SK-N-DZ (cell line): ENCODE results near the gene IP6K3.

Source experiments
- DNase-seq: peaks from one replicate; pipeline ENCODE4 v3.0.0-alpha.2; 2015; ENCODE audit warnings: low spot score

The IP6K3 gene

DNA sequence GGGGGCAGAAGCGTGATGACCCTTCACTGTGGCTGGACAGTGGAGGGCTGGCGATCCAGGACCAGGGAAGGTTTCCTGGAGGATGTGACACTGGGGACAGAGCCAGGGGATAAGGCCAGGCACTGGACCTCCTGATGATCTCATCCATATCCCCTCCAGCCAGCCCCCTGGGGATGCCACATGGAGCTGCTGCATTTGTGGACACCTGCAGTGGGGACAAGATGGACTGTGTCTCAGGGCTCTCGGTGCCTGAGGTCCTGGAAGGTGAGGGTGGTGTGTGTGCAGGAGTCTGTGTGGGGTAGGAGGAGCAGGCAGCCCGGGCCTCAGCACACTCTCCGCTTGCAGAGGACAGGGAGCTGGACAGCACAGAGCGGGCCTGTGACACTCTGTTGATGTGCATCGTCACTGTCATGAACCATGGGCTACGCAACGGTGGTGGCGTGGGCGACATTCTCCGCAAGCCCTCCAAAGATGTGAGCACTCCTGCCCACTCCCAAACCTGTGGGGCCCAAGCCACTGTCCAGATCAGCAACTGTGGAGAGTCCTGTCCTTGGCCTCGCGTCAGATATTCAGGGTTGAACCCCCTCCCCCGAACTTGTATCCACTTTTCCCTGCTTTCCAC lies 55.1 kb downstream of the IP6K3 start:
- DNase-seq = no peak

DNA sequence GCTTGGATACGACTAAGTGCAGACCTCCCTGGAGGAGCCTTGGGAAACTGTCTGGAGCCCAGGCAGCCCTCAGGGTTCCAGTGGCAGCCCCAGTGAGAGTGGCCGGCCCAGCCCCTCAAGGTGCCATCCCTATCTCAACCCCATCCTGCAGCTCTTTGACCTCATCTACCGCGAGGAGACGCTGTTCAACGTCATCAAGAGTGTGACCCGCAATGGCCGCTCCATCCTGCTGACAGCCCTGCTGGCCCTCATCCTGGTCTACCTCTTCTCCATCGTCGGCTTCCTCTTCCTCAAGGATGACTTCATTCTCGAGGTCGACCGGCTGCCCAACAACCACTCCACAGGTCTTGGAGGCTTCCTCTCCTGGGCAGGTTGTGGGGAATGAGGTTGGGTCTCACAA lies 55.9 kb downstream of the IP6K3 start:
- no peak for DNase-seq

DNA sequence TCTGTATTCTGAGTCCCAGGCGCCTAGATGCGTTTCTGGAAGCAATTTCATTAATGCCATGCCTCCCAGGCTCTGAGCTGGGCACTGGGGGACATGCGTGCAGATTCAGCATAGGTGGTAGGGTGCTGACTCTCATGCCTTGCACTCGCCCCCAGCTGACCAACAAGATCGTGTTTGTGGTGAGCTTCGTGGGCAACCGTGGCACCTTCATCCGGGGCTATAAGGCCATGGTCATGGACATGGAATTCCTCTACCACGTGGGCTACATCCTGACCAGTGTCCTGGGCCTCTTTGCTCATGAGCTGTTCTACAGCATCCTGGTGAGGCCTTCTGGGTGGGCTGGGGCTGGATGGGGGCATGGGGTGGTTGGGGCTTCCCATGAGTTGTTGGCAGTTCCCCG lies 56.8 kb downstream of the IP6K3 start:
- no peak for DNase-seq

DNA sequence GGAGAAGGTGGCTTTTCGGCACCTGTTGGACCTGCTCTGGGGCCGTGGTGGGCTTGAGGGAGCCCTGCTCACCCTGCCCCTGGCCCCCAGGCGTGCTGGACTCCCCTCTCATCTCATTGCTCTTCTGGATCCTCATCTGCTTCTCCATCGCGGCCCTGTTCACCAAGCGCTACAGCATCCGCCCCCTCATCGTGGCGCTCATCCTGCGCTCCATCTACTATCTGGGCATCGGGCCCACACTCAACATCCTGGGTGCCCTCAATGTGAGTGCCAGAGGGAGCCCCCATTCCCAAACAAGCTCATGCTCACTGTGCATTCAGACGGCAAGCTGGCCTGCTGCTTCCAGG lies 57.6 kb downstream of the IP6K3 start:
- DNase-seq = no peak

DNA sequence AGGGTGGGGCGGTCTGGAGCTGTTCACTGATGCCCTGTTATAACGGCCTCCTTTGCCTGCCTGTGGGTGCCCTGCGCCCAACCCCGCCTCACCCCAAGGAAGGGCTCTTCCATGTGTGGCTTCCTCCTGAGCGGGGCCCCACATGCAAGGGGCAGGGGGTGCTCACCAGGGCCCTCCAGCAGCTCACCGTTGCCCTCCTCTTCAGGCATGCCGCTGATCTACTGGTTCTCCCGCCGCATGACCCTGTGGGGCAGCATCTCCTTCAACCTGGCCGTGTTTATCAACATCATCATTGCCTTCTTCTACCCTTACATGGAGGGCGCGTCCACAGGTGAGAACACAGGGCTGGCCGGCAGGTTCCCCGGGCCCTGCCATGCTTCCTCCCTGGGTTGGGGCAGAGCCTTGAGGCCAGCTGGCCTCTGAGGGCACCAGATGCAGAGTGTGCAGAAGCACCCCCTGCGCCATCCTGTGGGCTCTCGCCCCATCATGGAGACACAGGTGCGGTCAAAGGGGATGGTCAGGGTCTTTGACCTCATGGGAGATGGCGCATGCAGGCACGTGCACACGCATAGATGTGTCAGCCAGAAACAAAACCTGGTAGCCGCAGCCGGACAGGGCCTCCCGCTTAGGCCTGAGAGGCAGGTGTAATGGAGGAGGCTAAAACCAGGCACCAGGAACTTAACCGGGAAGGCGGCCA lies 58.1 kb downstream of the IP6K3 start:
- no peak for DNase-seq

DNA sequence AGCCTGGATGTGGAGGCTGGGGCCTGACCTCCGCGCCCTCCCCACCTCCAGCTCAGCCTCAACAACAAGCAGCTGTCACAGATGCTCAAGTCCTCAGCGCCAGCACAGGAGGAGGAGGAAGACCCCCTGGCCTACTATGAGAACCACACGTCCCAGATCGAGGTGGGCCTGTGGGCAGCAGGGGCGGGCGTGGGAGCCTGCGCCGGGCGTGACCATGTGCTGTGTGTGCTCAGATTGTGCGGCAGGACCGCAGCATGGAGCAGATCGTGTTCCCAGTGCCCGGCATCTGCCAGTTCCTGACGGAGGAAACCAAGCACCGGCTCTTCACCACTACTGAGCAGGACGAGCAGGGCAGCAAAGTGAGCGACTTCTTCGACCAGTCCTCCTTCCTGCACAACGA lies 58.7 kb downstream of the IP6K3 start:
- DNase-seq = no peak

DNA sequence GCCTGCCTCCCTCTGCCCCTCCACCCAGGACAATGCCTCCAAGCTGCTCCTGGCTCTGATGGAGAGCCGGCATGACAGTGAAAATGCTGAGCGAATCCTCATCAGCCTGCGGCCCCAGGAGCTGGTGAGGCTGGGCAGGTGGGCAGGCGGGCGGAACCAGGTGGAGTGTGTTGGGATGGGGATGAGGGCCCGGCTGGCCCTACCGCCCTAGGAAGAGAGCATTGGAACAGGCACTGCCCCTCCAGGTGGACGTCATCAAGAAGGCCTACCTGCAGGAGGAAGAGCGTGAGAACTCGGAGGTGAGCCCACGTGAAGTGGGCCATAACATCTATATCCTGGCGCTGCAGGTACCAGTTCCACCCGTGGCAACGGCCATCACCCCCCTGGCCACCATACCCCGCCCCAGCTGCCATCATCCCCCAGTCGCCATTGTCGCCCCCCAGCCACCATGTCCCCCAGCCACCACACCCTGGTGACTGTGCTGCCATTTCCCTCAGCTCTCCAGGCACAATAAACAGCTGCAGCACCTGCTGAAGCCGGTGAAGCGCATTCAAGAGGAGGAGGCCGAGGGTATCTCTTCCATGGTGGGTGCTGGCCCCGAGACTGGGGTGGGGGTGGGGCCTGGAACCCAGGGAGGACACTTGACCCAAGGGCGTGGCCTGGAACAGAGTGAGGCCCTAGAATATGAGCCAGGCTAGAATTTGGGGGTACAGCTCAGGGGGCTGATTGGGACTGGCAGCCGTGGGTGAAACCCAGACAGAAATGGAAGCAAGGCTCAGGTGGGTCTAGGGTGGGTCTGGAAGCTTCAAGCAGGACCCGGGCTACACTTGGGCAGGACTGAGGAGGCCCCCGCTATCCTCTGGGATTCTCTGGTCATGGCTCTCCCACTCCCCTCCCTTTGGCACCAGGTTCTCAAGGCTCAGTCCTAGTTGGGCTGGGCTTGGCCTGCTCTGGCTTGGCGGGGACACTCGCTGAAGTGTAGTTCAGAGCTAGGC lies 59.4 kb downstream of the IP6K3 start:
- DNase-seq = no peak

DNA sequence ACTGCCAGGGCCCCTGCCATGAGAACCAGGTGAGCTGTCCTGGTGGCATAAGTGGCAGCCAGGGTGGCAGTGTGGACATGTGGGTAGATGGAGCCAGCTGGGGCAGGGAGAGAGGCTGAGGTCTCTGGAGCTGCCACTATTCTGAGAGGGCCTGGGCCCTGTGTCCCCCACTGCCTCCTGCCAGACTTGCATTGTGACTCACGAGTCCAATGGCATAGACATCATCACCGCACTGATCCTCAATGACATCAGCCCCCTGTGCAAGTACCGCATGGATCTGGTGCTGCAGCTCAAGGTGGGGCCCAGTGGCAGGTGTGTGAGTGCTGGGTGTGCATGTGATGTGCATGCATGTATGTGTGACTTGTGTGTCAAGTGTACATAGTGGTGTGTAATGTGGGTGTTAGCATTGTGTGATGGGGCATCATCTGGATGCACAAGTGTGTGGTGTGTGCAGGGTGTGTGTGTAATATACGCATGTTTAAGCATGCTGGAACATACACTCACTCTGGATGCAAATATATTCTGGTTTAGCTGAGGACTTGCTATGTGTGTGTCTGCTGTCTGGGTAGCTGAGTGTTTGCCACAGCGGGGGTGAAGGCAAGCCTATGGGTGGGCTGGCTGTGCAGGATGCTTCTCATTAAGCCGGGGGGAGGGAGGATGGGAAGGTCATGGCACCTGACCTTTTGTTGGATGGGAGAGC lies 60.3 kb downstream of the IP6K3 start:
- DNase-seq = no peak

DNA sequence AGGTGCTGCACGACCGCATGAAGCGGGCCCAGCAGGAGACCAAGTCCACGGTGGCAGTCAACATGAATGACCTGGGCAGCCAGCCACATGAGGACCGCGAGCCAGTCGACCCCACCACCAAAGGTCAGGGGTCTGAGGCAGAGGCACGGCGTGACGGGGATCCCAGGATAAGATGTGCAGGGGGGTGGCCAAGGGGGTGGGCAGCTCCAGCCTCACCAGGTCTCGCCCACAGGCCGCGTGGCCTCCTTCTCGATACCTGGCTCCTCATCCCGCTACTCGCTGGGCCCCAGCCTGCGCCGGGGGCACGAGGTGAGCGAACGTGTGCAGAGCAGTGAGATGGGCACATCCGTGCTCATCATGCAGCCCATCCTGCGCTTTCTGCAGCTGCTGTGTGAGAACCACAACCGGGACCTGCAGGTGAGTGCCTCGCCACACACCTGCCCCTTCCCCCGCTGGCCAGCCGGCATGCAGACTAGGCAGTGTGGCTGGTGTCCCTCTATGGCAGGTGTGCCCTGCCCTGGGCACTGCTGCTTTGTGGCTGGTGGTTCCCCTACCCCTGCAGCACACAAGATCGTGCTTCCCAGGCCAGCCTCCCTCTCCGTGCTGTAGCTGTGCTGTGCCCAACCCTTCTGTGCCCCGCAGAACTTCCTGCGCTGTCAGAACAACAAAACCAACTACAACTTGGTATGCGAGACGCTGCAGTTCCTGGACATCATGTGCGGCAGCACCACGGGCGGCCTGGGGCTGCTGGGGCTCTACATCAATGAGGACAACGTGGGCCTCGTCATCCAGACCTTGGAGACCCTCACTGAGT lies 61.1 kb downstream of the IP6K3 start:
- no peak for DNase-seq

DNA sequence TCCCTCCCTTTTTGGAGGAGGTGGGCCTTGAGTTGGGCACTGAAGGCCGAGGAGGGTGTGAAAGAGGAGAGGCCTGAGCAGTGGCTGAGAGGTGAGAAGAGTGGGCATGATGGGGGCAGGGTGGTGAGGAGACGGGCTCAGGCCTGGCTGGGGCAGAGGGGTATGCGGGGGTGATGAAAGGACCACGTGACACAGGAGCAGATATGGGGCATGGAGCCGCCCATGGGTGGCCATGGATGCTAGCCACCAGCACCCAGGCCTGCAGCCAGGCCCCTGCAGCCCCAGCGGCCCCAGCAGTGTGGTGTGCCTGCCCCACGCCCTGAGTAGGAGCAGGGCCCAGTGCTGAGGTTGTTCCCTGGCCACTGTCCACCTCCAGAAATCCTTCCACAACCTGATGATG lies 61.7 kb downstream of the IP6K3 start:
- DNase-seq = no peak

DNA sequence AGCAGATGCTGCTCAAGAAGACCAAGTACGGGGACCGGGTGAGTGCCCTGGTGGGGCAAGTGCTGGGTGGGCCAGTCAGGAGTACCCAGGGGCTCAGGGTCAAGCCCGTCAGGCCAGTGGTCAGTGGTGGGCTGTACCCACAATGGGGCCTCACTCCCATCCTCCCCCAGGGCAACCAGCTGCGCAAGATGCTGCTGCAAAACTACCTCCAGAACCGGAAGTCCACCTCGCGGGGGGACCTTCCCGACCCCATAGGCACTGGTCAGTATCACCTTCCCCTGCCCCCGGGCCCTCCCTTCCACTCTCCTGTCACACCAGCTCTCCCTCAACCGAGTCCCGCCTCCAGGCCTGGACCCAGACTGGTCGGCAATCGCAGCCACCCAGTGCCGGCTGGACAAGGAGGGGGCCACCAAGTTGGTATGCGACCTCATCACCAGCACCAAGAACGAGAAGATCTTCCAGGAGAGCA lies 62.2 kb downstream of the IP6K3 start:
- DNase-seq = no peak

DNA sequence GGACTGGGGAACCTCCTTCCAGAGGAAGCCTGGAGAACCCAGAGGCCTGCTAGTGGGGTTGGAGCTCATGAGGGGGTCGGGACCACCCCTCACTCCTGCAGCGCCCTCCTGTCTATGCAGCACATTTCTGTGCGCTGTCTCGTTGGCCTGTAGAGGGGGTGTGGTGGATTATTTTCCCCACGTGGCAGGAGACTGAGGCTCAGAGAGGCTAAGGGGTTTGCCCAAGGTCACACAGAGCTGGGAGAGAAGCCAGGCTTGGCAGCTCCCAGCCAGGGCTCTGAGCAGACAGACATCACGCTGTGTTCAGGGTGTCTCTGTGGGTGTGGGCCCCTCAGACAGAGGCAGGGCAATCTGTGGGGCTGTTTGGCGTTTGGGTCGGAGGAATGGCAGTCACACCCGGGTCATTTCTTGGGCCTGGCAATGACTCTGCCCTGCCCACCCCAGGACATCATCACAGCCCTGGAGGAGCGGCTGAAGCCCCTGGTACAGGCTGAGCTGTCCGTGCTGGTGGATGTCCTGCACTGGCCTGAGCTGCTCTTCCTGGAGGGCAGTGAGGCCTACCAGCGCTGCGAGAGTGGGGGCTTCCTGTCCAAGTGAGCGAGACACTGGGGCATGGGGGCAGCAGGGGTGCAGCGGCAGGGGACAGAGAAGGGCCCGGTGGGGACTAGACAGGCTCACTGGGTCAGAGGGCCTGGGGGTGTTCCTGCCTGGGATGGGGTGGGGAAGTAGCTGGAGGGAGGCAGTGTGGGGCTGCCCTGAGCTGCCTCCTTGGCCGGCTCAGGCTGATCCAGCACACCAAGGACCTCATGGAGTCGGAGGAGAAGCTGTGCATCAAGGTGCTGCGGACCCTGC lies 62.9 kb downstream of the IP6K3 start:
- DNase-seq = no peak

DNA sequence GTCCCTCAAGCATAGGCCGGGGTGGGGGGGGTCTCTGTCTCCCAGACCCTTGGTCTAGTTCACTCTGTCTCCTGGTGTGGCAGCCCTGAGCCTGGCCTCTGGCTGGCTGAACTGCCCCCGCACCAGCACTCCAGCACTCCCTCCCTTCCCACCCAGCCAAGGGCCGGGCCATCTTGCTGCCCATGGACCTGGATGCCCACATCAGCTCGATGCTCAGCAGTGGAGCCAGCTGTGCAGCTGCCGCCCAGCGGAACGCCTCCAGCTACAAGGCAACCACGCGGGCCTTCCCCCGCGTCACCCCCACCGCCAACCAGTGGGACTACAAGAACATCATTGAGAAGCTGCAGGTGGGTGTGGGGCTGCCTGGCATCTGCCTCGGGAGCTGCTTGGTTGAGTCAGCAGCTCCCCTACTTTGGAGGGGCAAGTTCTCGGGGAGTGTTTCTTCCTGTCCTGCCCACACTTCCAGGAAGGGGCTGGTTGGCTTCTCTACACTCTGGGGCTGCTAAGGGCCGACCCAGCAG lies 63.6 kb downstream of the IP6K3 start:
- no peak for DNase-seq

DNA sequence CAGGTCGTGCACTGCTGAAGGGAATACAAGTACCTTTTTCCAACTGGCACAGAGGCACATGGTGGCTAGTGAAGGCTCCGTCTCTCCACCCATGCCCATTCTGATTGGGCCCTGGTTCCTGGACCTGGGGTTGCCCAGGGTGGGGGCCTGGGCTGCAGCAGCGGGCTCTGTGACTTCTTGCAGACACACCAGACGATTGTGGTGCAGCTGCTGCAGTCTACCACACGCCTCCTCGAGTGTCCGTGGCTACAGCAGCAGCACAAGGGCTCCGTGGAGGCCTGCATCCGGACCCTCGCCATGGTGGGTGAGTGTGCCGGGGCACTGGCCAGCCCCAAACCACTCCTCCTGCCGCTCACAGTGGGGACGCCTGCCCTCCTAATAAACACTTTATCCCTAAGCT lies 64.4 kb downstream of the IP6K3 start:
- DNase-seq = no peak

DNA sequence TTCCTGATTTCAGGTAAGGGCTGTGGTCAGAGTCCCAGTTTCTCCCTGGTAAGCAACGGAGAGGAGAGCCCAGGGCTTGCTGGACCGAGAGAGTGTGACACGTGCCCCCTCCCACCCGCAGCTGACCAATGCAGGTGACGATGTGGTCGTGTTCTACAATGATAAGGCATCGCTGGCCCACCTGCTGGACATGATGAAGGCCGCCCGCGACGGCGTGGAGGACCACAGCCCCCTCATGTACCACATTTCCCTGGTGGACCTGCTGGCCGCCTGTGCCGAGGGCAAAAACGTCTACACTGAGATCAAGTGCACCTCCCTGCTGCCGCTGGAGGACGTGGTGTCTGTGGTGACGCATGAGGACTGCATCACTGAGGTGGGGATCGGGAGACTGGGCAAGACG lies 66.9 kb downstream of the IP6K3 start:
- DNase-seq = no peak

DNA sequence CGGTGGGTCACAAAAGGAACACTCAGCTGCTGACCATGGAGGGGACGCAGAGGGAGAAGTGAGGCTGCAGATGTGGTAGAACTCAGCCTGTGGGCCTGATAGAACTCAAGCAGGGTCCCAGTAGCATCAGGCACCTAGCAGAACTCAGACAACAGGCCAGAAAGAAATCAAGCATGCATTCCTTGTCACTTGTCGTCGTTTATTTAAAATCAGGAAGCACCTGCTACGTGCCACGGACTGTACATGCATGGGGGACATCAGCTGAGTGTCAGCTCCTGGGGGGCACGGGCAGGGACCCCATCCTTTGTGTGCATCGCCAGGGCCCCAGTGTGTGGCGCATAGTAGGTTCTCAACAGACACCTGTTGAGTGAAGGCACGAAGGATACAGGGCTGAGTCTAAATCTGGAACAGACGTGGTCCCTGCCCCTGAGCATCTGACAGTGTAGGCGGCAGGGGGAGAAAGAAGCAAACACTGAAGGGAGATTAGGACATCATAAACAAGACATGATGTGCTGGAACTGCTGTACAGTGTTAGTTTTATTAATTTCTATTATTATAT lies 67.7 kb downstream of the IP6K3 start:
- no peak for DNase-seq

DNA sequence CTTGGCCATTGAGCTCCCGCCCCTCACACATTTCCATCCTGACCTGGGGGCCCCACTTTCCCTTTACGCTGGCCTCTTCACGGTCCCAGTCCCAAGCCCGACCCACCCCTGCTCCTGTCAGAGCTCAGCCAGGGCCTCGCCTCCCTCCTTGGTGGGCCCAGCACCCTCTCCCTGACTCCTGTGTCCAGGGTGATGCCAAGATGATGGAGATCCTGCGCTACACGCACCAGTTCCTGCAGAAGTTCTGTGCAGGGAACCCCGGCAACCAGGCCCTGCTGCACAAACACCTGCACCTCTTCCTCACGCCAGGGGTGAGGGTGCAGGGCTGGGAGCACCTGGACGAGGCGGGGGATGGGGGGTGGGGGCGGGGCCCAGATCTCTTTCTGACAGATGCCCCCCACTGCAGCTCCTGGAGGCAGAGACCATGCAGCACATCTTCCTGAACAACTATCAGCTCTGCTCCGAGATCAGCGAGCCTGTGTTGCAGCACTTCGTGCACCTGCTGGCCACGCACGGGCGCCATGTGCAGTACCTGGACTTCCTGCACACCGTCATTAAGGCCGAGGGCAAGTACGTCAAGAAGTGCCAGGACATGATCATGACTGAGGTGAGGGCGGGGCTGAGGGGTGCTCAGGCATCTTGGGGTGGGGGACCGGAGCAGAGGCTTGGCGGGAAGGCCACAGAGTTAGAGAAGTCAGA lies 68.3 kb downstream of the IP6K3 start:
- DNase-seq = no peak

DNA sequence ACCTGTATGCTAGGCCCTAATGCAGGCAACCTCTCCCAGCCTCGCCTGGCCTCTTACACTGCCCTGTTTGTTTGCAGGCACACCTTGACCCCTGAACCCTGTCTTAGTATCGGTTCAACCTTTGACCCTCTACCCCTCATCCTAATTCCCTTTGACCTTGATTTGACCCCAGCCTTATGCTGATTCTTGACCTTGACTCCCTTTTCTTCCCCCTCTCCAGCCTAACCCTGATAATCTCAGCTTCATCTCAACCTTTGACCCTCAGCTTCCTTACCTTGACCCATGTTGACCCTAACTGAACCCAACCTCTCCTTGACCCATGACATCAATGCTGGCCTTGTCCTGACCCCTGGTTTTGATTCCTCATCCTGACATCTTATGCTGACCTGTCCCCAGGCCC lies 69.0 kb downstream of the IP6K3 start:
- no peak for DNase-seq

DNA sequence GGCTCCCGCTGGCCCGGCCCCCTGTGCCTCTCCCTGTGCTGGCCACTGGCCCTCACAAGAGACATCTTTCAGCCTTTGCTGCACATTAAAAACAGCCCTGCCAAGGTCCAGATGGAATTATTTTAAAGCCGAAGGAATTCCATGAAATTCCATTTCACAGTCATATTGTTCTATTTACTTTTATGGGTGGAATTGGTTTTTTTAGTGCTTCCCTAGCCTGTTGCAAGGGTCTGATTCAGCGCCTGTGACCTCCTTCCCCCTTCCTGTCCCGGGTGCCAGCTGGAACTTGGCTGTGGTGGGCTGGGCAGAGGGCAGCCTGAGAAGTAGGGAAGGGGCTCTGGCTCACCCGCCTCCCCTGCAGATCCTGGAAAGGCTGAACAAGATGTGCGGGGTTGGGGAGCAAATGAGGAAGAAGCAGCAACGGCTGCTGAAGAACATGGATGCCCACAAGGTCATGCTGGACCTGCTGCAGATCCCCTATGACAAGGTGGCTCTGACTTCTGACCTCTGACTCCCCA lies 69.5 kb downstream of the IP6K3 start:
- DNase-seq = no peak
